HG02973 (cell line): ENCODE data around the gene ZNF710.

Experiments used
- ATAC-seq: cut with Tn5 transposase; IDR thresholded peaks from one replicate; pipeline ENCODE4 v1.9.1; 2021; ENCODE audit warnings: moderate library complexity; ENCODE audit not compliant: unreplicated experiment

ZNF710 gene

GRCh38 chr15:90076716-90077115 is 75.6 kb downstream of the ZNF710 start:
- no peak for ATAC-seq

GRCh38 chr15:90078965-90079364 is 77.8 kb downstream of the ZNF710 start:
- no peak for ATAC-seq

- no peak for ATAC-seq
Observed at GRCh38 chr15:90079619-90080457, 78.7 kb downstream of the ZNF710 start.

GRCh38 chr15:90080458-90080755 is 79.3 kb downstream of the ZNF710 start:
- ATAC-seq, result no peak

- no peak for ATAC-seq
Observed at GRCh38 chr15:90080818-90081393, 79.8 kb downstream of the ZNF710 start.

GRCh38 chr15:90082140-90082715 is 81.1 kb downstream of the ZNF710 start:
- ATAC-seq, result no peak

GRCh38 chr15:90083419-90083818 is 82.3 kb downstream of the ZNF710 start:
- no peak for ATAC-seq

- ATAC-seq, result no peak
Observed at GRCh38 chr15:90083954-90084607, 83.0 kb downstream of the ZNF710 start.

GRCh38 chr15:90084876-90085423 is 83.8 kb downstream of the ZNF710 start:
- no peak for ATAC-seq

GRCh38 chr15:90085565-90085964 is 84.4 kb downstream of the ZNF710 start:
- no peak for ATAC-seq

GRCh38 chr15:90086868-90087268 is 85.7 kb downstream of the ZNF710 start:
- ATAC-seq, result no peak

- no peak for ATAC-seq
Observed at GRCh38 chr15:90087454-90088154, 86.5 kb downstream of the ZNF710 start.

- no peak for ATAC-seq
Observed at GRCh38 chr15:90090226-90090848, 89.2 kb downstream of the ZNF710 start.

- no peak for ATAC-seq
Observed at GRCh38 chr15:90091156-90091931, 90.2 kb downstream of the ZNF710 start.

- ATAC-seq, result no peak
Observed at GRCh38 chr15:90095521-90095959, 94.4 kb downstream of the ZNF710 start.

GRCh38 chr15:90097475-90097874 is 96.4 kb downstream of the ZNF710 start:
- peak; percentile 58 for ATAC-seq

GRCh38 chr15:90099072-90099867 is 98.1 kb downstream of the ZNF710 start:
- peak; percentile 21 for ATAC-seq

GRCh38 chr15:90099868-90100831 is 99.0 kb downstream of the ZNF710 start:
- ATAC-seq, result no peak
